ENCODE measurements around the gene PHACTR4.
A peak's percentile ranks its signal among the peaks of the same experiment; 100 is the strongest.
"Not testable (repeated sequence)": the region's sequence is repeated elsewhere in the genome, so short reads cannot be mapped to it uniquely, and the experiment has no call there.

Gene PHACTR4

DNA sequence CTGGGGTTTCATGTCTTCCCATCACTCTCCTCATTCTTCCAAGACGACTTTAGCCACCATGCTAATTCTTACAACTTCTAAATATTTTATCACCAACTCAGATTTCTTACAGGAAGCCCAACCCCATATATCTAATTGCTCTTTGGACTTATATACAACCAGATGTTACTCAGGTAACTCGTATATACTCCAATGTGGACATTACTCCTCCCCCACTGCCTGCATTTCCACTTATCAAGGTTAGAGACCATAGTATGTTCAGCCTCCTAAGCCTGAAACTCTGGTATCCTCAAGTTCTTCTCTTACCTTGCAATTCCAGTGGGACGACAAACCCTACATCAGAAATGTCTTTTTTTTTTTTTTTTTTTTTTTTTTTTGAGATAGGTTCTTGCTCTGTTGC, 133.6 kb downstream of the PHACTR4 start:
- DNase-seq (ENCODE audit: low read depth), result no peak

DNA sequence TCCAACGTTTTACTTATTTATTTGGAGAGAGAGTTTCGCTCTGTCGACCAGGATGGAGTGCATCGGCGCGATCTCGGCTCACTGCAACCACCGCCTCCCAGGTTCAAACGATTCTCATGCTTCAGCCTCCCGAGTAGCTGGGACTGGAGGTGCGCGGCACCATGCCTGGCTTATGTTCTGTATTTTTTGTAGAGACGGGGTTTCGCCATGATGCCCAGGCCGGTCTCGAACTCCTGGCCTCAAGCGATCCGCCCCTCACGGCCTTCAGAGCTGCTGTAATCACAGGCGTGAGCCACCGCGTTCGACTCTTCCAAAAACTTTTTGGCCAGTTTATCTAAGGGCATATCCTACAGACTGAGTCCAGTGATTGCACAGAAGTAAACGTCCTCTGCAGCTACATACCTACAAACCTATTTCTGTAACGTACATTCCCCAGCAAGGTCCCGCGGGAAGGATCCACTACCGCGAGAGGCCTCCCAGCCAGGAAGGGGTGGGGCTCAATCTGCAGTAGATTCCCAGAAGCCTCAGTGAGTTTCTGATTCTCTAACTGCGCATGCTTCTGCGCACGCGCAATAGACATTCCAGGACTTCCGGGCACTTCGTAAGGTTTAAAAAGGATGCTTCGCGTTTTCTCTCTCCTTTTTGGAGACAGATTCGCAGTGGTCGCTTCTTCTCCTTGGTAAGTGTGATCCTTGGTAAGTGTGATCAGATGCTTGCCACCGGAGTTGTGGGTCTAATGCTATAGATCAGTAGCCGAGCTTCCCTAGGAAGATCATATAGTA, 136.1 kb downstream of the PHACTR4 start, which contains the start of gene RCC1:
RCC1 (plus strand) TSS at position 638 of the 782 bp plus-strand sequence. CDS start 23,824 bp downstream, outside the sequence.
- DNase-seq (ENCODE audit: low read depth), result peak; percentile 98

DNA sequence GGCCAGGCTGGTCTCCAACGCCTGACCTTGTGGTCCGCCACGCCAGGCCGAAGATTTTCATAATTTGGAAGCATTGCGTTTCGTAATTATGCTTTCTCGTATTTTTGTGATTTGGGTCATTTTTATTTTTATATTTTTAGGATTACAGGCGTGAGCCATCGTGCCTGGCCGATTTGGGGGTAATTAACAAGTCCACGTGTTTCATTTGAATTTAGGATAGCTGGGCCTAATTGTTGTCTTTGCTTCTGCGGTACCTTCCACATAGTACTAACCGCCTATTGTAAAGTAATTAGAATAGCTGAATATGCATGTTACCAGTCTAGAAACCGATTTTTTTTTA, 137.3 kb downstream of the PHACTR4 start:
- no peak for DNase-seq (ENCODE audit: low read depth)

DNA sequence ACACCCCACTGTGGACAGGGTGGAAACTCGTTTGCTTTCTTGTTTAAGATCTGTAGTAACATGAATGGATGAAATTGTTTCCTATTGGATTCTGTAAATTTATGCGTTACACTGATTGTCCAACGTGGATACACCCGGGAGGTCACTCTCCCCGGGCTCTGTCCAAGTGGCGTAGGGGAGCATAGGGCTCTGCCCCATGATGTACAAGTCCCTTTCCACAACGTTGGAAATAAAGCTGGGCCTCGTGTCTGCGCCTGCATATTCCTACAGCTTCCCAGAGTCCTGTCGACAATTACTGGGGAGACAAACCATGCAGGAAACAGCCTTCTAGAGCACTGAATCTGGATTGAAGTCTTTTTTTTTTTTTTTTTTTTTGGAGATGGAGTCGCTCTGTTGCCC, 137.7 kb downstream of the PHACTR4 start:
- DNase-seq (ENCODE audit: low read depth), result no peak

DNA sequence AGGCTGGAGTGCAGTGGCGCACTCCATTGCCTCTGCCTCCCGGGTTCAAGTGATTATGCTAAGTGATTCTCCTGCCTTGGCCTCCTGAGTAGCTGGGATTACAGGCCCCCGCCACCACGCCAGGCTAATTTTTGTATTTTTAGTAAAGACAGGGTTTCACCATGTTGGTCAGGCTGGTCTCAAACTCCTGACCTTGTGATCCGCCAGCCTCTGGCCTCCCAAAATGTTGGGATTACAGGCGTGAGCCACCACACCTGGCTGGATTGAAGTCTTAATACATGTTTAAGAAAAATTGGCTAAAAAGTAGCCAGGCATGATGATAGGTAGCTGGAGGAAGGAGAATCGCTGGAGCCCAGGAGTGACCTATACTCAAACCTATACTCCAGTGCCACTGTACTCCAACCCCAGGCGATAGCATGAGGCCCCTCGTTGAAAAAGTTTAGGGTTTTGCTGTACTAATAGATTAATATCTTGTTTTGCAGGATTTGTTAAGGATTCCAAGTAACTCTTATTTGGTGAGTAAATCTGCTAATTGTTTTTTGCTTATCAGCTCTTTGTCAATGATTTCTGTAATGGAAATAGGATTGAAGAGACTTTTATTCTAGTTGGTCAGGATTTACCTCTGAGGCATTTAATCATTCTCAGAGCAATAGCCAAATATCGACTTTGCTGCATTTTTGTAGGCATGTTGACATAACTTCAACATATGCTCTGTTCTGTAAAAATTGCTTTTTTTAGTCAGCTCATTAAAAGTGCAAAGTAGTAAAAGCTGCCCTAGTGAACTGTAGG, 138.3 kb downstream of the PHACTR4 start:
- DNase-seq (ENCODE audit: low read depth), result no peak

DNA sequence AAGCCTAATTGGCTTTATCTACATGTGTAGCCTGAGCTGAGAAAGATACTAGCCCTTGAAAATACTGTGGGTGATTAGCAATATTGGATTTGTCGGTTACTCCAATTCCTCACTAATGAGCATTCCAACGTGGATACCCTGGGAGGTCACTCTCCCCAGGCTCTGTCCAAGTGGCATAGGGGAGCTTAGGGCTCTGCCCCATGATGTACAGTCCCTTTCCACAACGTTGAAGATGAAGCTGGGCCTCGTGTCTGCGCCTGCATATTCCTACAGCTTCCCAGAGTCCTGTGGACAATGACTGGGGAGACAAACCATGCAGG, 138.9 kb downstream of the PHACTR4 start:
- DNase-seq (ENCODE audit: low read depth), result no peak

DNA sequence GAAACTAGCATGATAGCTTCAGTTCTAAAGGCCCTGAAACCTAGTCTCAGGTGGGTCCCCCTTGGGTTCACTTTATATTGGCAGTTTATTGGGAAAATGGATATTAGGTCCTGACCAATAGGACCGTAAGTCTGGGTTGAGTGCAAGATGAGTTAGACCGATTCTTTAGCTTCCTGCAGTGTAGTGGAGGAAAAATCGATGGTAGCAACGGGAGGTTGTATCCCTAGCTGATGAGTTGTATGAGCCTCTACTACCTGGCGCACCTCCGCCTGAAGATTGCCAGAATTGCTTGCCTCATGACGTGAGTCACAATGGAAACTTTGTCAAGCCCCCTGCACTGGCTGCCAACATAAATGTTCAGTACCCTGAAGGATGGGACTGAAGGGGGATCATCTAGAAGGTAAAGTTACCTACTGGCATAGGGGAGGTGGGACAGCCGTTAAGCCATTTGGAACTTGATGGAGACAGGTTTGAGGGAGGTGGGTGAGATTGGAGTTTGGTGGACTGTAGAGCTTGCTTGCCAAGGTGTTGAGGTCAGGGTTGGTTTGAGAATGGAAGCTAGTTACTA, 140.2 kb downstream of the PHACTR4 start:
- DNase-seq (ENCODE audit: low read depth), result peak; percentile 22

DNA sequence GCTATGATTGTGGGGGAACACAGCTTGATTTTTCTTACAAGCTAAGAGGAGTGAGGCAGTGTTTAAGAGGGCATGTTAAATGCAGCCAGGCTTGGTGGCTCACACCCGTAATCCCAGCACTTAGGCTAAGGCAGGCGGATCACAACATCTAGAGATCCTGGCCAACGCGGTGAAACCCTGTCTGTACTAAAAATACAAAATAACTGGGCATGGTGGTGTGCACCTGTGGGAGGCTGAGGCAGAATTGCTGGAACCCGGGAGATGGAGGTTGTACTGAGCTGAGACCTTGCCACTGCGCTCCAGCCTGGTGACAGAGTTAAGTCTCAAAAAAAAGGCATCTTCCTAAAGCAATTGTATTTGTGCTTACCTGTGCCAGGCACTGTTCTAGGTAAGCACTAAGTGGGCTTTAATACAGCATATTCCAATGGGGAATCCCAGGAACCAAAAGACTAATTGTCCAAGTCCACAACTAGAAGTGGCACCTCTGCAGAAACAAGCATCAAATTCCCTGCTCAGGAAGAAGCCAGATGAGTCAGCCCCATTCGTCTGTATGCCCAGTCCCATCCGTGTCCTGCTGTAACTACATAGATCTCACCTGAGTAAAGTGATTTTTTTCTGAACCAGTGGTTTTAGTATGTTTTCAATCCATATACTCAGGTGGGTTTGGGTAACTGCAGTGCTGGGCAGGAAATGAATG, 140.9 kb downstream of the PHACTR4 start:
- peak; percentile 48 for DNase-seq (ENCODE audit: low read depth)

DNA sequence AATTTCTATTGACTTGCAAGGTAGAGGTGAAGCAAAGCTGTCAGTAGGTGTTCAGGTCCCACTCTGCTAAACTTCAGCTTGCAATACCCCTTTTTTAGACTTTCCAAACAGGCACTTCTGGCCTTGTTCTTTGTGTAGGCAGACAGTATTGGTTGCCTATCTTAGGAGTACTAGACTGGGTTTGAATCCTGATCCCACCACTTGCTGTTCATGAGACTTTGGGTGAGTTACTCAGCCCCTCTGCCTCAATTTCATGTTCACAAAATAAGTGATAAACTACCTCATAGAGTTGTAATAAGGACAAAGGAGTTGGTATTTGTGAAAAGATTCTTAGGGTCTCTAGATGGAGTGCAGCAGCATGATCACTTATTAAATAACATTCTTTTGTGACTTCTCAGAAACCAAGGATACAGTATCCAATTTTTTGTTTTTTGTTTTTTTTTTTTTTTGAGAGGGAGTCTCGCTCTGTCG, 141.5 kb downstream of the PHACTR4 start:
- DNase-seq (ENCODE audit: low read depth), result peak; percentile 27

DNA sequence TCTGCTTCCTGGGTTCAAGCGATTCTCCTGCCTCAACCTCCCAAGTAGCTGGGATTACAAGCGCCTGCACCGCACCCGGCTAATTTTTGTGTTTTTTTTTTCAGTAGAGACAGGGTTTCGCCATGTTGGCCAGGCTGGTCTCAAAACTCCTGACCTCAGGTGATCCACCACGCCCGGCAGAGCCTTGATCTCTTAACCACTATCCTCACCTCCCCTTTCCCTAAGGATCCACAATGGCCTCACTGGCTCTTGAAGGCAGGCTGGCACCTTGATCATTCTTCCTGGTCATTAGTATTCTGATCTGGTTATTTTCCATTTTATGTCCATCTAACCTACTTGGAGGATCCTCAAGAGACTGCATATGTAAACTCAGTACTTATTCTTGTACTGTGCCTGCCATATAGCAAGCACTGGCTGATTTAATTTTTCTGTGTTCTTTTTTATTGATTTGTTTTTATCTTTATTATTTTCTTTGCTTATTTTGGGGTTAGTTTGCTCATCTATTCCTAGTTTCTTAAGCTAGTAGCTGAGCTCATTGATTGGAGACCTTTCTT, 142.6 kb downstream of the PHACTR4 start:
- peak; percentile 26 for DNase-seq (ENCODE audit: low read depth)

DNA sequence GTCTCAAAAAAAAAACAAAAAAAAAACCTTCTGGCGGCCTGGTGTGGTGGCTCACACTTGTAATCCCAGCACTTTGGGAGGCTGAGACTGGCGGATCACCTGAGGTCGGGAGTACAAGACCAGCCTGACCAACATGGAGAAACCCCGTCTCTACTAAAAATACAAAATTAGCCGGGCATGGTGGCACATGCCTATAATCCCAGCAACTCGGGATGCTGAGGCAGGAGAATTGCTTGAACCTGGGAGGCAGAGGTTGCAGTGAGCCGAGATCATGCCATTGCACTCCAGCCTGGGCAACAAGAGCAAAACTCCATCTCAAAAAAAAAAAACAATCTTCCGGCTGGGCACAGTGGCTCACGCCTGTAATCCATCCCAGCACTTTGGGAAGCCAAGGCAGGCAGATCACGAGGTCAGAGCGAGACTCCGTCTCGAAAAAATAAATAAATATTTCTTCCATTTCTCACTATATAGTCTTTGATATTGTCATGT, 144.9 kb downstream of the PHACTR4 start:
- DNase-seq (ENCODE audit: low read depth), result not testable (repeated sequence)

DNA sequence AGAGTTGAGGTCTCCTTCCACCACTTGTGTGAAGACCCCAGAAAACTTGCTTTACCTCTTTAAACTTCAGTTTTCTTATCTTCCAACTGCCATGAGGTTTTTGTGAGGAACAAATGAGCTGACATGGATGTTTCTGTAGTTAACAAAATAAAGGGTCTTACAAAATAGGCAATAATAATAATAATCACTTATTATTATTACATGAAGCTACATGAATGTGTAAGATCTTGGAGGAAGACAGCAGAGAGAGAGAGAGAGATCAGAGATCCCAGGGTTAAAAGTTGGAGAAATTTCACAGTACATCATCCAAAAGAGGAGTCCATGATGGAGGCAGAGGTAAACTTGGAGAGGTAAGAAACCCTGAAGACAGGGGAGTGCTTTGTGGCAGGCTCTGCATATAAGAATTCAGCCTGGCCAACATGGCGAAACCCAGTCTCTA, 147.0 kb downstream of the PHACTR4 start:
- peak; percentile 20 for DNase-seq (ENCODE audit: low read depth)

DNA sequence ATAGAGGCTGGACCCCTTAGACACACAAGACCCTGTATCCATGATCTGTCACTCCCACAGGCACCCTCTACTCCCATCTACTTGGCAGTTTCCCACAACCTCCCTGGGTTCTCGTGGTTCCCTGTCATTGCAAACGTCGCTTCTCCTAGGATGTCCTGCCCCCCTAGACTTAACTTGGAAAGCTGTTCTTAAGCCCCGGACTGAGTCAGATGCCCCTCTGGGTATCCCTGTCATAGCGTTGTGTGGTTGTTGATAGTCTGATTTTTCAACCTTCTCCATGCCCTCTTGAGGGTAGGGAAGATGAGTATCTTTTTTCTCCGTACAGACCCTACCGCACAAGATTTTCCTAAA, 148.1 kb downstream of the PHACTR4 start:
- DNase-seq (ENCODE audit: low read depth), result no peak

DNA sequence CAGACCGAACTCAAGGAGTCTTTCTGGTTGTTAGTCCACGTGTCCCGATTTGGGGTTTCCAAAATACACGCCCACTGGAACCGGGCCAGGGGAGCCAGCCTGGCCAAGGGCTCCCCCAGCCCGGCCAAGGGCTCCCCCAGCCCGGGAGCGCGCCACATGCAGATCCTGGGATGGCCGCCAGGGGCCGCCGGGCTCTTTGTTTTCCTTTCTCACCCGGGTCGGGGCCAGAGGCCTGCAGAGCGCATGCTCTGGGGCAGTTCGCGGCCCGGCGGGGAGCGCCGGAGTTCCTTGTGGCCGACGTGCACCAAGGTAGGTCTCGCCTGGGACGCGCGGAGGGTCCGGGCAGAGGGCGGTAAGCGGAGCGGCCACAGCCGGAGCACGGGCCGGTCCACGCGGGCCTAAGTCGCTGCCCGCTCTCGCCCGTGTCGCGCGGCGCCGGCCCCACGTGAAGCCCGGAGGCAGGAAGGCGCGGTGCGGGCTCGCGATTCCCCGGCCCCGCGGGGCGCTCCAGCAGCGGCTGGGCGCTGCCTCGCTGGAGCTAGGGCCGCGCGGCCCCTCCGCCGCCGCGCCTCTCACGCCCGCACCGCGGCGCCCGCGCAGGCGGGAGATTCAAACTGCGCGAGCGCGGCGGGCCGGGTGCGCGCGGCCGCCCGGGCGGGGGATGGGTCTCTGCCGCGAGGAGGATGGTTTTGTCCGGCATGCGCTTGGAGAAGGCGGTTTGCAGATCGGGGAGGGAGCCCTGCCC, 148.6 kb downstream of the PHACTR4 start:
- DNase-seq (ENCODE audit: low read depth), result peak; percentile 85

DNA sequence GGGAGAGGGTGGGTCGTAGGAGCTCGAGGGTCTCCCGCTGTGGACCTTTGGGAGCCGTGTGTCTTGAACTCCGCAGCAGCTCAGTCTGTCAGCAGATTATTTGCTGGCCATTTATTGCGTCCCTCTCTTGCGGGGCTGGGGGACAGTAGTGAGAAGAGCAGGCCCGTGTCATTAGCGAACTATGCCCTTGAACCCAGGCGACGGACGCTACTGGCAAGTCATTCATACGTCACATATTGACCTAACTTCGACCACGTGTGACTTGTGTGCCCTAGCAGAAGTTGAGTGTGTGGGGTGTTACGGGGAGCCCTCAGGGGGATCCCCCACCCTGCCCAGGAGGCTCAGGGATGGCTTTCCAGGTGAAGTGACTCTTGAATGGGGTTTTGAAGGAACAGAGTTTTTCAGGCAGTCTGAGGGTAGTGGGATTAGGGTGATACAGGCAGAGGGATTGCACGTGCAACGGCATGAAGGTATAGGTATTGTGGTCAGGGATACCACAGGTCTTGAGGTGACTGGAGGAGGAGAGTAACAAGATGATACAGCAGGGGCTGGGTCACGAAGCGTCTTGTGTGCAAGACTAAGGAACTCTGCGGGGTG, 149.3 kb downstream of the PHACTR4 start:
- DNase-seq (ENCODE audit: low read depth), result no peak

DNA sequence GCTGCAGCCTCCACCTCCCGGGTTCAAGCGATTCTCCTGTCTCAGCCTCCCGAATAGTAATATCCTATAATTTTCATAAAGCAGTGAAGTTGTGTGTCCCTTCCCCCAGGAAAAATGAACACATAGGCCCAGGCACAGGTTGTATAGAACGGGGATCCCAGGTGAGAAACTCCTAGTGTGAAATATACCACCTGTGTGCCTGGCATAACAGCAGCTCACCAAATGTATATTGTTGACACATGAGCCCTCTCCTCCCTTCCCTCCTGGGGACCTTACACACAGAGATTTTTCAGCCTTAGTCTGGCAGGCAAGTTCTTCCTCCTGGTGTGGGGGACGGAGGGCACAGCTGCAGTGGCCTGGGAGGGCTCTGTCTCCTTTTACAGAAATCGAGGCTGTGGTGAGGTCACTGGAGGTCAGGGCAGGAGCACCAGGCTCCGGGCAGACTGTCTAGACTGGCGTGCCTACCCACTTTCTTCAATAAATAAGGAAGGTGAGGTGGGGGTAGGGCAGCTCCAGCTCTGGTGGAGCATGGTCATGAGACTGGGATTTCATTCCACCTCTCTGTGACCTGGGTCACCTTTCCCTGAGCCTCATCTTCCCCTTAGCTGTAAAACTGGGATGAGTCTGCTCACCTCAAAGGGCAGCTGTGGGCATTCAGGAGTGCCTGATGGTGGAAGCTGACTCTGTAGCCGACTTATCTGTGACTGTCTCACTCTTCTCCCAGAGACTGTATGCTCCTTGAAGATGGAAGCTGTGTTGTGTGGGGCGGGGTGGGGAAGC, 150.6 kb downstream of the PHACTR4 start:
- DNase-seq (ENCODE audit: low read depth), result no peak

DNA sequence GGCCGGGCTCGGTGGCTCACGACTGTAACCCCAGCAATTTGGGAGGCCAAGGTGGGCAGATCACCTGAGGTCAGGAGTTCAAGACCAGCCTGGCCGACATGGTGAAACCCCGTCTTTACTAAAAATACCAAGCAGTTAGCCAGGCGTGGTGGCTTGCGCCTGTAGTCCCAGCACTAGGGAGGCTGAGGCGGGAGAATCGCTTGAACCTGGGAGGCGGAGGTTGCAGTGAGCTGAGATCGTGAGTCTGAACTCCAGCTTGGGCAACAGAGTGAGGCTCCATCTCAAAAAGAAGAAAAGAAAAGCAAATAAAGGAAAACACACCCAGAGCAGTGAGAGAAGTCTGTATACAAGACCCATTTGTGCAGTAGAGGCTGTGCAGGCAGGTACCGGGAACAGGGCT, 151.3 kb downstream of the PHACTR4 start:
- DNase-seq (ENCODE audit: low read depth), result not testable (repeated sequence)

DNA sequence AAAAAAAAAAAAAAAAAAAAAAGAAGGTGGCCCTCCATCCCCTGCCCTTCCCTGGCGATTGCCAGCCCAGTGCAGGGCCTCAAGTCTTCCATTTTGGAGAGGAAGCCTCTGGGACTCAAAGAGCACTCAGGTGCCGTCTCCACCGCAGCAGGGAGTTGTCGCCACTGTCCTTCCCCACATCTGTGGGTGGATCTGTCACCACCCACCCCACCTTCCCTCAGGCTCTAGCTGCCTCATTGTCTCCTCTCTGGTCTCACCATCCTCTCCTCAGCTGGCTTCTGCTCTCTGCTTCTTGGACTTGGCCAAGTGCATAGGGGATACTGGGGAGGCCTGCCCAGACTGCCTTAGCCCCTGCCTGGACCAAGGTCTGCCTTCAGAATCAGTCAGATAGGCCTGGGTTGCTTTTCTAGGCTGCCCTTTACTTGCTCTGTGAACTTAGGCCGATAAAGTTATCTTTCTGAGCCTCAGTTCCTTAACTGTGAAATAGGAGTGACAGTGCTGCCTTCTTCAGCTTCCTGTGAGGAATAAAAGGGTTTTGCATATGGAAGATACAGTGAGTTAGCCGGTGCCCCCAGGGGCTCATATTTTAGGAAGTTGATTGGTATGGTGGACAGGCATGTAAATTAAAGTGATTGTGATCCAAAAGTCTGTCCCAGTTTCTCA, 152.1 kb downstream of the PHACTR4 start:
- no peak for DNase-seq (ENCODE audit: low read depth)

DNA sequence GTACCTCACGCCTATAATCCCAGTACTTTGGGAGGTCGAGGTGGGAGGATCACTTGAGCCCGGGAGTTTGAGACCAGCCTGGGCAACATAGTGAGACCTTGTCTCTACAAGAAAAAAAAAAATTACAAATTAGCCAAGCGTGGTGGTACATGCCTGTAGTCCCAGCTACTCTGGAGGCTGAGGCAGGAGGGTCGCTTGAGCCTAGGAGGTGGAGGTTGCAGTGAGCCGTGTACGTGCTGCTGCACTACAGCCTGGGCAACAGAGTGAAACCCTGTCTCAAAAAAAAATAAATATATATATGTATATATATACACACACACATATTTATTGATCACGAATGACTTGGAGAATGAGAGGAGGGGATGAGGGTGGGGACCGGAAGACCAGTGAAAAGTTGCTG, 153.0 kb downstream of the PHACTR4 start:
- DNase-seq (ENCODE audit: low read depth), result not testable (repeated sequence)

Measured in iris pigment epithelial cell (primary cell).